Stimulated activated naive CD8-positive, alpha-beta T cell treated with anti-CD3 and anti-CD28 coated beads, Interleukin-15, amount 100 ng/mL, for 72 hours (primary cell): Measurements from ENCODE around the gene KCNH2.

Experiments used
- ATAC-seq: fragments of 150-1000 bp; cut with Tn5 transposase; 2 replicates; pipeline ENCODE4 v1.10.0; 2021; ENCODE audit warnings: mild to moderate bottlenecking, moderate library complexity
- DNase-seq, 2 donors: peaks; one replicate each; pipeline ENCODE4 v3.0.0; 2021 to 2022
- H3K27ac Mint-ChIP-seq, 2 donors: one replicate each; pipeline ENCODE4 v1.8.0; 2022; ENCODE audit warnings: mild to moderate bottlenecking in 2 of 2, mixed read lengths in 2 of 2, moderate library complexity in 2 of 2
- H3K27me3 Mint-ChIP-seq: one replicate; pipeline ENCODE4 v1.8.0; 2022; ENCODE audit warnings: mixed read lengths
- H3K4me1 Mint-ChIP-seq: one replicate; pipeline ENCODE4 v1.8.0; 2022; ENCODE audit warnings: mild to moderate bottlenecking, mixed read lengths
- H3K4me3 Mint-ChIP-seq, 2 donors: one replicate each; pipeline ENCODE4 v1.8.0; 2022; ENCODE audit warnings: mild to moderate bottlenecking in 2 of 2, mixed read lengths in 2 of 2, moderate library complexity in 1 of 2
- H3K9me3 Mint-ChIP-seq, 2 donors: one replicate each; pipeline ENCODE4 v1.8.0; 2022; ENCODE audit warnings: mixed read lengths in 2 of 2

Gene KCNH2

GRCh38 chr7:150896562-150897209 is 81.4 kb downstream of the KCNH2 start:
- peaks cover 4 to 6% of the 10 kb centered on the region in 2 donors for H3K9me3 Mint-ChIP-seq
- H3K4me3 Mint-ChIP-seq, result no peak overlapping the region
- peaks cover 20% of the 10 kb centered on the region for H3K4me1 Mint-ChIP-seq
- DNase-seq (no peak), ATAC-seq (no peak)
- H3K27ac Mint-ChIP-seq, result no peak overlapping the region
- H3K27me3 Mint-ChIP-seq, result peaks cover 64% of the 10 kb centered on the region

- H3K9me3 Mint-ChIP-seq, result peaks cover 4 to 6% of the 10 kb centered on the region in 2 donors
- peaks cover 20% of the 10 kb centered on the region for H3K4me1 Mint-ChIP-seq
- peak overlapping the region in 1 of 2 donors; percentile 83 for H3K27ac Mint-ChIP-seq
- DNase-seq (no peak), ATAC-seq (no peak)
- no peak overlapping the region for H3K4me3 Mint-ChIP-seq
- peaks cover 55% of the 10 kb centered on the region for H3K27me3 Mint-ChIP-seq
Measured at GRCh38 chr7:150895809-150896208, 82.3 kb downstream of the KCNH2 start.
